ENCODE data around the gene STRN3.

STRN3 gene

DNA sequence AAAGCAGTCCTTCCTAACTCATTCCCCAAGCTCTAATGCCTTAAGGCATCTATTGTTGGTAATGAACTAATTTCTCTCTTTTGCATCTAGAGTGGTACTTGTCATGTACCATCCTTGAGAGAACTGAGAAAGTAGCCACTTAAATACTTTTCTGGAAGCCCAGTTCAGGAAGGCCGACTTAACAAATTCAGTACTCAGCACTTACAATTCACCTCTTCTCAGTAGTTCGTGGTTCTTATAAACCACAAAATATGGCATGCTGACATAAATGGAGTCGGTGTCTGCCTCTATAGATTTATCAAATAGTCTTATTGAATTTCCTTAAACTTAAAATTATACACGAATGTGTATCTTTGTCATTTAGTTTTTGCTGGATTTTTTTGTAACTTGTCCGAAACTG is 161.2 kb downstream of the STRN3 start:
- no peak for DNase-seq

GRCh38 chr14:30861200-30861599 is 165.0 kb downstream of the STRN3 start:
- DNase-seq: no peak

- DNase-seq: no peak
Observed at GRCh38 chr14:30855345-30856037, 170.7 kb downstream of the STRN3 start.

DNA sequence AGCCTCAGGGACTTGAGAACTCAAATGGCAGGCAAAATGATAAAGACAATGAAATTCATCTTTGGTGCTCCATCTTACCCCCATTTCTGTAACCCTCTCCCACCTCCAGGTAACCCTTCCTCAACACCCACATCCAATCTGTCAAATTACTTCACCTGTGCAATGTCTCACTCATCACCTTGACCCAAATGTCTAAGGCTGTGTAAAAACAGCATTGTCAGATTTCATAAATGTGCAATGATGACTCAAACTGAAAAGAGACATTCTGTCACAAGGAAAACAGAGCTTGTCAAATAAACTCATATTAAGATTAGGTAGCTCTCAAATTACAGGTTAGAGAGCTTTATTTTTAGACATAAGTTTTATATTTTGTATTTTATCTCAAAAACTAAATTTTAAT is 171.7 kb downstream of the STRN3 start:
- no peak for DNase-seq

DNA sequence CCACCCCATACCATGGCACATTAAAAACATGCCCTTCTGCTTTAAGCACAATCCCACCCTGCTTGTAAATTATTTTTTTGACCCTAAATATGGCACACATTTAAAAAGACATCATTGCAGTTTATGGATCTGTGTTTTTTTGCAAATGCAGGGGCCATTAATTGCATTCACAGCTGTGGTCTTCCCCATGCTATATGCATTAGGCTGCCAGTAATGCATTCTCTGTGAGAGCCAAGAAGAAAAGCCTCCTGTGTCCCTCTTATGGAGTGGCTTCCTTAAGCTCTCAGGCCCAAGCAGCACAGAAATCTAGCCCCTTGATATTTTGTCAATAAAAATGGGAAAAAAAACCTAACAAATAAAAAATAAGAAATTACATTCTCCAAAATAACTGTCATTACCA is 172.2 kb downstream of the STRN3 start:
- no peak for DNase-seq

GRCh38 chr14:30849983-30850382 is 176.2 kb downstream of the STRN3 start:
- DNase-seq: no peak

DNA sequence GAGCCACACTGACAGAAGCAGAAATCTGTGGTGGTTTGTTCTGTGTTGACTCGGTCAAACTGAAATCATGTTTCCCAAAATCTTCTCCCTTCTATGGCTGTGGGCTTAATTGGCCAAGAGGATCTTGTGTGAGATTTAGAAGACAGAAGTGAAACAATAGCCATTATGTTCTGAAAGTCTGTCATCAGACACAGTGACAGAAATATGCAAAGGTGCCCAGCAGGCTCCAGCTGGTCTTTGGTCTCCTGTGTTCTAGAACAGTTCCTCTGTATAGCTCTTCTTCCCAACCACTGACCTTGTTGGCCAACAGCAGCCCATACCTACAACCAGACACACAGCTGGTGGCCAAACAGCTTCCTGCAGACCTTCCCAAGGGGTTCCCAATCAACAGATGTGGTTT is 176.8 kb downstream of the STRN3 start:
- no peak for DNase-seq

DNA sequence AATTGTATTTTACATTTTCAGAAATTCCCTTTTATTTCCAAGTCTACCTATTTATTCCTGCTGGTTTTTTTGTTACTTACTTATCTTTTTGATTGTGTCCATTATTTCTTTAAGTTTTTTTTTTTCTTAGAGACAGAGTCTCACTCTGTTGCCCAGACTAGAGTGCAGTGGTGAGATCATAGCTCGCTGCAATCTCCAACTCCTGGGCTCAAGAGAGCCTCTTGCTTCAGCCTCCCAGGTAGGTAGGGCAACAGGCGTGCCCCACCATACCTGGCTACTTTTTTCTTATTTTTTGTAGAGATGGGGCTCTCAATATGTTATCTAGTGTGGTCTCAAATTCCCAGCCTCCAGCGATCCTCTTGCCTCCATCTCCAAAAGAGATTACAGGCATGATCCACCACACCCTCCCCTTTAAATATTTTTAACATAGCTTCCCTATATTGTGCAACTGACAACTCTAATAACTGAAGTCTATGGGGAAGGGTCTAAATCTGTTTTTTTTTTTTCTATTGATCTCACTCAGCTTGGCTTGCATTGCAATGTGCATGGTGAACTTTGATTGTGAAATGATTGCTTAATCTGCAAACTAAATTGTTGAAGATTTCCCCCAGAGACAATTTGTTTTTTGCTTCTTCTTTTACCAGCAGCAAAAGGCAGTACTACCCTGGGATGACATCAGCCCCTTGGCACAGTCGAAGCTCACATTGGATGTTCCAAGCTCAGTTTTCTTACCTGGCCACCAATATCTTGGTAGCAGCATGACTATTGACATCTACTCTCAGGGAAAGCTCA is 177.5 kb downstream of the STRN3 start:
- no peak for DNase-seq

Data from NCI-H2171 treated with DMSO at 0.1 percent for 48 hours (cell line).